NCI-H146 treated with DMSO at 0.1 percent for 48 hours (cell line): ENCODE results near the gene KDSR.
A peak's percentile ranks its signal among the peaks of the same experiment; 100 is the strongest.

Source experiments
- DNase-seq: peaks from one replicate; lab custom pipeline; 2025; ENCODE audit not compliant: unreplicated experiment; lab: John Stamatoyannopoulos, UW

Gene KDSR

DNA sequence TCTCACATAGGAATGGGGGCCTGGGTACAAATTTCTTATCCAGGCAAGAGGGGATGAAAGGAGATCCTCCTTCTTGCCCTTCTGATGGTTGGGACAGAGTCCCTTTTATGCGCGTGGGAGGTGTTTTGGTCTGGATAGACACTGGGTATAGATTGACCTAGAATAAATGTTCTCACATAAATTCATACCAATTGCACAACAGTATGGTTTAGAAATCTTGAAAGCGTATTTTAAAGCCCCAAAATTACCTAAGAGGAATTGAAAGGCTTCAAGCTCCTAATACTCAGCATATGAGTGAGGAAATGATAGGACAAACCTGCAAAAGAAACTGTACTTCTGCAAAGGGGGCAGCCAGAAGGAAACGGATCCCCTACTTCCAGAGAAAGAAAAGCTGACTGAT, 44.8 kb downstream of the KDSR start:
- no peak for DNase-seq

DNA sequence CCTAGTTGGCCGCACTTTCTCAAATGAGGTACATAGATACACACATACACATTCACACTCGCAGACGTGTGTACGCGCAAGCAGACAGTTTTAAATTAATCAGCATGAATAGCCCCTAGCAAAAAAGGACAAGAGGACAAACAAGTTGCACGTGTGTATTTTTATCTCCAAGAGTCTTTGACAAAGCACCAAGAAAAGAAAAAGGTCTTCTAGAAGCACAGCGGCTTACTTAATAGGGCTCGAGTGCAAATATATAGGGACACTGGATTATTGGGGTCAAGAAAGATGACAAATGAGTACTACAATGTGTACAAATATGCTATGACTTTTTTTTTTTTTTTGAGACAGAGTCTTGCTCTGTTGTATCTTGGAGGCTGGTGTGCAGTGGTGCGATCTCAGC, 45.7 kb downstream of the KDSR start:
- peak; percentile 30 for DNase-seq

DNA sequence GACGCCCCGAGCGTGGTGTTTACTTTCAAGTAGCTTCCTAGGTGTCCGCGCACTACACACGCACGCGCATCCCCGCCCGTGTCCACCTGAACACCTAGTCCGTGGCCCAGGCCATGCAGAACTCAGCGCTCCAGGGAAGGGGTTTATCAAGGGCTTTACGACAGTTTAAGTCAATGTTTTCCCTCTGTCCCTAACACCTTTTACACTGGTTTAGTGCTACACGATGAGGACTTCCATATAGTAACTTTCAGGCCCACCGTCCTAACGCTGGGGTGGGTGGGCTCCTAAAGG, 46.1 kb downstream of the KDSR start:
- DNase-seq, result no peak

GRCh38 chr18:63320123-63320974, 46.7 kb downstream of the KDSR start:
- peak; percentile 95 for DNase-seq

GRCh38 chr18:63319383-63320122, 47.5 kb downstream of the KDSR start, which contains the start of gene BCL2:
BCL2 (minus strand) TSS chr18:63319769.
- DNase-seq, result peak; percentile 61

- peak; percentile 47 for DNase-seq
Measured at GRCh38 chr18:63318889-63319382, 48.1 kb downstream of the KDSR start.

GRCh38 chr18:63317982-63318888, 48.8 kb downstream of the KDSR start:
- peak; percentile 91 for DNase-seq

DNA sequence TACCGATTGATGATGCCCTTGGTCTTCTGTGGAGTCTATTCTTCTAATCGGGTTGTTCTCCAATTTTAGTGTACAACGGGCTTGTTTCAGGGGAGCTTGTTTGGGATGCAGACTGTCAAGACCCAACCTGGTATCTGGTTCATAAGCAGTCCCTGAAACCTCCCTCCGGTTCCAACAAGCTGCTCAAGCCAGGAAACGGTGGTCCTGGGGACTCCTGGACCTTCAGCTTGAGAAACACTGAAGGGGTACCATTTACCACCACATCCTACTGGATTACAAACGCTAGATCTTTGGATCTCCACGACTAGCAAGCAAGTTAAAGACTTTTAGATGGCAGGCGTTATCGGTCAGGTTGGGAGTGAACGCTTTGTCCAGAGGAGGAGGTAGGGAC, 49.5 kb downstream of the KDSR start:
- DNase-seq, result no peak

GRCh38 chr18:63316612-63317555, 50.1 kb downstream of the KDSR start:
- no peak for DNase-seq

- DNase-seq, result no peak
Measured at GRCh38 chr18:63315876-63316275, 51.1 kb downstream of the KDSR start.

GRCh38 chr18:63315131-63315662, 51.8 kb downstream of the KDSR start:
- no peak for DNase-seq

- DNase-seq, result no peak
Measured at GRCh38 chr18:63314062-63314790, 52.8 kb downstream of the KDSR start.

DNA sequence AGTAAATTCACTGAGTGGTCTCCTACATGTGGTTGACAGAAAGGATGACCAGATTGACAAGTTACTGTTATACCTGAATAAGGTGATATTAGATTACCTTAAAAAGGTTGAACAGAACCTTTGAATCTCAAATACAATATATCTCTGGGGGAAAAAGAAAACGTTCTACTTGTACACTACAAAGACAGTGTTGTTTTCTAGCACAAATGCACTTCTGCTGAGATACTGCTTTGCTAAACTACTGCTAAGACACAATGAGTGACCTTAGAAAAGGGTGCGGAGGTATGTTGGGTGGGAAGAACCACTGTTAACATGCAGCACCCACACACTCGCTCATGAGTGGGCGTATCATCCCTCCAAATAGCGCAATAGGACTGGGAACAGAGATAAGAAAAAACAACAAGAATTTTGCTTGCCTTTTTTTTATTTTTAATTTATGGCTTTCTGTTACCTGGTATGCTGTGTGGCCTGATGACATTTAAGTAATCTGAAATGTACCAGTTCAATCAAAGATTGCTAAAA, 53.5 kb downstream of the KDSR start:
- DNase-seq, result no peak

GRCh38 chr18:63312737-63313395, 54.1 kb downstream of the KDSR start:
- no peak for DNase-seq

- no peak for DNase-seq
Measured at GRCh38 chr18:63312019-63312409, 55.0 kb downstream of the KDSR start.

DNA sequence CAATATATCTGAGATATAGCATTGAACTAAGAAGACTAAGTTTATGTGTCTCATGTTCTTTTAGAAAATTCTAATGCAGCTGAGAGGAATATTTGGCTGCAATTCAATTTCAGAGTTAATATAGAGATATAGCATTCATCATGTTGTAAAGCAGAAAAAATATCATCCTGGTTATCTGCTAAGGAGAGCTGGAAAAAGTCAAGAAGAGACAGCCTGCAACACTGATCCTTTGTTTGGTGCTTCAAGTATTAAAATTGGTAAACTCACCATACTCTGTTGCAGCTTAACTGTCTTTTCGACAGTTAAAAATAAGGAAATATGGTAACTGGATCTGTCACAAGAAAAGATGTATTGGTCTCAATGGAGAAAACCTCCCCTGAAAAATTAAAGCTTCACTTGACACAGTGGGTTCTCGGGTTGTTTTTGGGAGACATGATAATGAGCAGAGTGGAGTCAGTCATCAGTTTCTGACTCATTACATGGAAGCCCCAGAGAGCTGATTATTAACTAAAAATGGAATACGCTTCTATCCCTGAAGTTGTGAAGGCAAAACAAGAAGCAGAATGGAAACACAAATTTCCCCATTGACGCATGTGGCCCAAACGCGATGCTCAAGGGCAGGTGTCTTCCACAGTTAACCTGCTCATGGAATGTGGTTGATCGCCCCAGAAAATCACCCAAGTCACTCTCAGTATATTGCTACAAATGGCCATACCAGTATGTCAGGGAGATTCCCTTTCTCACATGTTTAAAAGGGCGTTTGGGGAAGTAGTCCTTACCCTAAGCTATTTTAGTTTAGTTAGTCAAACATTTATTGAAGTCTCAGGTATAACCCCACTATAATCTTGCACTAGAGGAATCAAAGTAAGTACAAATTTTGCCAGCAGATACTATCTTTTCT, 55.6 kb downstream of the KDSR start:
- no peak for DNase-seq

DNA sequence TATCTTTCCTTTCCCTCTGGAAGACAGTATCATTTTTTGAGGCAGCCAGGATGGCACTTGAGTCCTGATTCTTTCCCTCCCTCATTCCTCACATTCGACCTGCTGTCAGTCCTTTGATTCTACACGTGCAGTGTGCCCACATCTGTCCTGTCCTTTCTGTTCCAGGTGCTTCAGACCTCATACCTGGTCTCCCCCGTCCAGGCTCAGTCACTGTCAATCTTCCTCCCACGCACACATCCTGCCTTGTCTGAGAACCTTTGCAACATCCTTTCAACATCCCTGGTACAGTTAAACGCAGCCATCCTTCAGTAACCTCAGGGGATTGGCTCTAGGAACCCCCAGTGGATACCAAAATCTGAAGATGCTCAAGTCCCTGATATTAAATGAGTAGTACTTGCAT, 57.6 kb downstream of the KDSR start:
- no peak for DNase-seq
